Measurements from ENCODE around the gene EMP1.

EMP1 gene, protein sequence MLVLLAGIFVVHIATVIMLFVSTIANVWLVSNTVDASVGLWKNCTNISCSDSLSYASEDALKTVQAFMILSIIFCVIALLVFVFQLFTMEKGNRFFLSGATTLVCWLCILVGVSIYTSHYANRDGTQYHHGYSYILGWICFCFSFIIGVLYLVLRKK

DNA sequence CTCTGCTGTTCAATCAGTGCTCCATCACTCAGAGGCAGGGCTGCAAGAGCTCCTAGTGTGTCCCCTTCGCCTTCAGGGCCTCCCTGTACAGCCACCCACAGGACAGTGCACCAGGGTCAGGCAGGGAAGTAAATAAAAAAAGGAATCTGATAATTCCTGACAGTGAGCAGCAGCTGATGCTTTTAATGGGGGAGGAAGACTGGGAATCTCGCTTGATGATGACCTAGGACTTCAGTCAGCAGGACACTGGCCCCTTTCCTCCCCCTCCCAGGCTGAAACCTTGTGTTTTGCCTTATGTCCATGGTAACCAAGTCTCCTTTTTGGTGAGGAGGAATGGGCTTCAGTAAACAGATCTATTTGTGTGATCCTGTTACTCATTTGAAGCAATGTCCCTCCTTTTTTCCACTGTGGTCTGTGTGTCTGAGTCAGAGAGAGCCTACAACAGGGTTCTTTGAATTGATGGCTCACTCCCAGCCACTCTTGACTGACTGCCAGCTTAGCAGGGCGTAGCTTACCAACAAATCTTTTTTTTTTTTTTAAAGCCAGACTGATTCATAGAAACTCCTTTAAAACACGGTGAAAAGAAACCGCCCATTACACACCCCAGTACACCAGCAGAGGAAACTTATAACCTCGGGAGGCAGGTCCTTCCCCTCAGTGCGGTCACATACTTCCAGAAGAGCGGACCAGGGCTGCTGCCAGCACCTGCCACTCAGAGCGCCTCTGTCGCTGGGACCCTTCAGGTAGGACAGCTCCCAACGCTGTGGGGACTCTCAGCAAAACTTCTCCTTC, at the start of gene EMP1:
EMP1 (plus strand) TSS at position 597 of the 792 bp plus-strand sequence. CDS start 14,785 bp downstream, outside the sequence.
- FAIRE-seq = peak; percentile 98

DNA sequence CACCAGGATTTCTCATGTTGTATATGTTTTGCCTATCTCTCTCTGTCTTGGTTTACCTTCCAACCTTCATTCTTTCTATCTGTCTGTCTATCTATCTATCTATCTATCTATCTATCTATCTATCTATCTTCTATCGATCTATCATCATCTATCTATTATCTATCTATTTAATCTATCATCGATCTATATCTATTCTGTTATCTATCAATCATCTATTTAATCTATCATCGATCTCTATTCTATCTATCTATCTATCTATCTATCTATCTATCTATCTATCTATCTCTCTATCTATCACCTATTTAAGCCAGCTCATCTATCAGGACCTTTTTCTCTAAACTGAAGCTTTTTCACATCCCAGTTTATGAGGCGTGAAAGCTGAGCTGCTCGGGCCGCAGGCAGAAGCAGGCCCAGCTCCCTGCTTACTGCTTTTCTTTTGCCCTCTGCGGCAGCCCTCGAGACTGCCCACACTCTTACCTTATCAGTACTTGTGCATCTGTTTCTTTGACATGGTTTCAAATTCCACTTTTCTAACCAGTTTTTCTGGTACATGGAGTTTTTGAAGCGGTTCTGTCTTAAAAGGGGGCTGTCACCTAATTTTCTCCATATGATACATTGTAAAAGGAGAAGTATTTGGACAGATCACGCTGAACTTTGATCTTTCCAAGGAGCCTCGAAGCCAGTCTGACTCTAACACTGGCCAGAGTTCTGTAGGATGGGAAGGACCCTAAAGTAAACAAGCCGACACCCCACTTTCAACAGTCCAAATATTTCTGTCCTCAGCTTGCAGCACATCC, 48.6 kb upstream of the EMP1 start:
- no peak for FAIRE-seq

DNA sequence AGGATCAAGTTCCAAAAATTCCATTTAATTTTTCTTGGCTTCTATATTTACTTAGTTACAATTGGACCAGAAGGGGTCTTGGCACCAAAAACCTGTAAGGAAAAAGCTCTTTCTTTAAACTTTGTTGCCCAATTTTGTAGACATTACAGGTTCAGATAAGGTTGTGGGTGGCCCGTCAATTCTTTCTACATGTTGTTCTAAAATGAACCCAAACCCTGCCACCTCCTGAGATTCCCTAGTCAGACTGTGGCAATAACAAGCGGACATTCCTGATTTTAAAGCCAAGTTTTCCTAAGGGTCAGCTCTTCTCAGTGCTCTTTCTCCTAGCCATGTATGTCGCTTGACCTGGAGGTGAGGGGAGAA, 48.1 kb upstream of the EMP1 start:
- FAIRE-seq = no peak

DNA sequence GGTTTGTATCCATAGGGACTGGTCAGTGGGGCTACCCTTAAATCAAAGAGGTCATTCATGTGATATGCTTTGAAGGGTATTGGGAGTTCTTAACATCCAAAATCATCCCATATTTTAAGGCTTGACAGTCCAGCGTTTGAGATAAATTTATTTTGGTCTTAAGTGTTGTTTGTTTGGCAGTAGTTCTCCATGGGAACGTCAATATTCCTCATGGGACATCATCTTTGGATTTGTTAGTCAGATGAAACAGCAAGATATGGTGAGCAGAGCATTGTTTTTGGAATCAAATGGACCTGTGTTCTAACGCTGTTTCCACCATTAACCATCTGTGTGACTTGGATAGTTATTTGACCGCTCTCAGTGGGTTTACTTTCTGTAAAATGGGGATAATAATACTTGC, 47.1 kb upstream of the EMP1 start:
- no peak for FAIRE-seq

DNA sequence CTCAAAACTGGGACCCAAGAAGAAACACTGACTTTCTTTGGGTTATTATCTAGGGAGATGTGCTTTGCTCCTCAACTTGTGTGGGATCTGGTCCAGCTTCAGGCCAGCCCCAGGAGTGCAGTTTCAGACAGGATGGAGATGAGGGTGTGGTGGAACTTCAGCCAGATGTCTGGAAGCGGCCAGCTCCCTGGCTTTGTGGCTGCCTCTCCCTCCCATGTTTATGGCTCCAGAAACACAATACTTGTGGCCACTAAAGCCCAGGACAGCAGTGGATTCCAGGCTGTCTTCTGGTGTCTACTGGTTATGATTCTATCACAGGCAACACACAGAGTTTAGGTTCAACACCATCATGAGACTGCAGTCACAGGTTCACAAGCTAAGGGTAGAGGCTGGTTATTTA, 44.2 kb upstream of the EMP1 start:
- no peak for FAIRE-seq

DNA sequence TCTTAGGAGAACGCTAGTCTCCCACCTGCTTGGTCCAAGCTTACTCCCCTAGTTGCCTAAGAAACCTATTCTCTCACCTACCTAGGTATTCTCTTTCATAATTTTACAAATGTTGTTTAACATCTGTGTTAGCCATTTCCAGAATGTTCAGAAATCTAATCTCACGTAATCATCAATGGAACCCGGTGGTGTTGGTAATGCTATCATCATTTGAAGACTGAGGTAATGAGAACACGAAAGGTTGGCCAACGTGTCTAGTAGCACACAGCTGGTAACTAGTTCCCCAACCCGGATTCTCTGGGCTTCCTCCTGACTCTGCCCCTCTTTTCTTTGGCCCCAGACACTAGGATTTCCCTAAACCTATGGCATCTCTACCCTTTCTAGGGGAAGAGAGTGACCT, 43.8 kb upstream of the EMP1 start:
- FAIRE-seq = no peak

DNA sequence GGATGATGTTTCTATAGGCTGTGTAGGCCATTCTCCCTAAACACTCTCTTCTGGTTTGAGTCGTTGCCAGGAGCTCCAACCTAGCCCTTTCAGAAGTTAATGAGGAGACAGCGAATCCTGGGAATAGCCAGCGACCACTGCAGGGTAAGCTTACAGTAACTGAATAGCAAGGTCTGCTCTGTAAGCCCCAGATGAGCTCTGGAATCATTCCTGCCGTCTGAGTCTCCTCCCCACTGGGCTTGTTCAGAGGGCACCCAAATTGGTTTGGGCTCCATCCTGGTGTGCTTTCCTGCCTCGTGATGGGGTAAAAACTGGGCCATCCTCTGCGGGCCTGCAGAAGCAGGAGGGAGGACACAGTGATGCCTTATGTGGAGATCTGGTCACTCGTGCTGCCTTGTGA, 43.3 kb upstream of the EMP1 start:
- FAIRE-seq = no peak

DNA sequence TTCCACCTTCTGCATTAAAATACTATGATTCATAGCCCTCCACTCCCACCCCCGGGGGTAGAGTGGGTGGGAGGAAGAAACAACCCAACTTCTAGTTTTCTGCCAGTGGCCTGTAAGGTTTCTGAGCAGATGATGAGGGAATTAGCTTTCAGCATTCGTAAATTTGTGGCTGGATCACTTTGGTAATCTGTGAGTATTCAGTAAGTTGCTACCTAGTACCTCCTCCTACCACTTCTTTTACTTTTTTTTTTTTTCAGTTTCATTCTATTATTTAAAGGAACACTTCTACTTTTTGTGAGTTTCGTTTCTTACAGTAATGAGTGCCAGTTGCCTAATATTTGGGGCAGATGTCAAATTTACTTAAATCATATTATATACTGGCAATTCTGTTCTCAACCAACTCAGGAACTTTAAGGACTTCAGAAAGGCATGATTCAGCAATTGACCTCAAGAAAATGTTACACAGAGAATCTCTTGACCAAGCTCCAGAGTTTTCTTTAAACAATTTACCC, 42.4 kb upstream of the EMP1 start:
- no peak for FAIRE-seq

DNA sequence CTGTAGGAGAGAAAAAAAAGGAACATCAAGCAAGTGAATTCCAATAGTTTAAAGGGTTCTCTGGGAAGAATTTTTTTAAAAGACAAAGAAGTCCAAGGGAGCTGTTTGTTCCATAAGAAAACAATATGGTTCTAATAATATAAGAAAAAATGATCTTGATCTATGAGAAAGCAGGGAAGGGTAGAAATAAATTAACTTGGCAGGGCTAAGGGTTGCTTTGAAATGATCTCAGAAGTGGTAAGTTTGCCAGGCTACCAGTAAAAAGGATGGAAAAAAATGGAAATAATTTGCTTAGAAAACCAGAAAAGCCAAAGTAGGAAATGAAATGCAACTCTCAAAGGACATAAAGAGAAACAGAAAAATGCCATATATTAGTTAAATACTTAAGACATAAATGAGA, 41.7 kb upstream of the EMP1 start:
- FAIRE-seq = no peak

DNA sequence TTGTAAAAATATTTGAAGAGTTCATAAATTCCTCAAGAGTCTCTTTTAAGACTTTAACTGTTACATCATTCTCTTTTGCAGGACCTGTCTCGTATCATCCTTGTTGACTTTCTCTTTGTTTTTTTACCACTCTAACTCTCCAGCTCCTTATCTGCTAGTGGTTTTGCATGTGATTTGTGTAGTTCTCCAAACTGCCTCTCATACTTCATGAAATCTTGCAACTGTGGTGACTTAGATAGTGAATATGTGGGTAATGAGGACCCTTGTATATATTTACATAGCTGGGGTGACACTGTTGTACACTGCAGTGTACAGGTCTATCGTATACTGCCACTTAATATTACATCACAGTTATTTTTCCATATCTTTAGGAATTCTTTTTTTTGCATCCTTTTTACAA, 40.2 kb upstream of the EMP1 start:
- FAIRE-seq = no peak

DNA sequence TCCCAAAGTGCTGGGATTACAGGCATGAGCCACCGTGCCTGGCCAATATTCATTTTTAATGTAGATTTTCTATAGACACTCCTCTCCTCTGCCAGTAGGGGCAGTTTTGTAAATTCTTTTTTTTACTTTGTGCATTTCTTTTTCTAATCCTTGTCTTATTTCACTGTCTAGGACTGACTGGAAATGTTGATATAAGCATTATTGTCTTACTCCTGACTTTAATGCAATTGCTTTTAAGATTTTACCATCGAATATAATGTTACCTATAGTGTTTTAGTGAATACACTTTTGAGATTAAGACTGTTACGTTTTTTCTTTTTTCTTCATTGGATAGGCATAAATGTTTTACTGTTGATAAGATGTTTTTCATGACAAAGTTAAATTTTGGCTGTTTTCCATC, 35.4 kb upstream of the EMP1 start:
- no peak for FAIRE-seq

DNA sequence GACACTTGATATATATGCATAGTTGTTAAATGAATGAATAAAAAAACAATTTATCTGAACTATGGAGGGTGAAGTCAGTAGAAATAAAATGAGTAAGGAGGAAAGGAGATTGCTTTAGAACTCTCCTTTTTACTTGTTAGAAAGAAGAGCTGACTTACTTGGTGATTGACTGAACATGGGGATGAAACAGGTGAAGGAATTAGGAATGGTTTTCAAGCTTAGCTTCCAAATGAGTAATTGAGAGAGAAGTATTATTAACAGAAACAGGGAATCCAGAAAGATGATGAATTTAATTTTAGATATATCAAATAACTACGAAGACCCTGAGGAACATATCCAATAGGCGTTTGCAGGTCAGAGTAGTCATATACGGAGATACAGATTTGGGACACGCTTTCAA, 33.6 kb upstream of the EMP1 start:
- no peak for FAIRE-seq

DNA sequence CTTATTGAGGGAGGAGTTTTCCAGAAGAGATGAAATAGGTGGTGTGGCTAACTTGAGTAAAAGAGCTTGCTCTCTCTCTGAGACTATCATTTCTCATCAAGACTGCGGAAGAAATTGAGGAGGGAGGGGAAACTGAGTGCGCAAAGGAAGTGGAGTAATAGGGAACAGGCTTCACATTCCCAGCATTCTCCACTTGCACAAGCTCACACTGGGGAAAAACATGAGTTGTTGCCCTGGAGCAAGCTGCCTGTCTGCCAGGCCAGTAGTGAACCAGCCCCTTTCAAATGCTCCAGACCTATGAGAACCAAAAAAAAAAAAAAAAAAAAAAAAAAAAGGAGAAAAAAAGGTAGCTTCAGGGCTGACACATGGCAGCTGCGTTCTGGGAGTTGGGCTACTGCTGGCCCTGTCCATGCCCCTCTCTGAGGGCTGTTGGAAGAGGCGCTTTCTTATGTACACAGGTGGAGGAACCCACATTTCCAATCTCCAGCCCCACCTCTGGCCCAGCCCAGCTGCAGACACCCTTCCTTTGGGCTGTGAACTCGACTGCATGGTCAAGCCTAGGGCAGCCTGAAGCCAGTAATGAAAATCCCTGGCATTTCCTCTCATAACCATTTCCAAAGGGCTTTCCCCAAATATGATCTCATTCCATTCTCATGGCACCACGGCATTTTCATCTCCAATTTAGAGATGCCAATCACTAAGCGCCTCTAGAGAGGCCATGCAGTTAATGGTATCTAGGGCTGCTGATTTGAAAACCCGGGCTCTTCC, 32.5 kb upstream of the EMP1 start:
- FAIRE-seq = no peak

DNA sequence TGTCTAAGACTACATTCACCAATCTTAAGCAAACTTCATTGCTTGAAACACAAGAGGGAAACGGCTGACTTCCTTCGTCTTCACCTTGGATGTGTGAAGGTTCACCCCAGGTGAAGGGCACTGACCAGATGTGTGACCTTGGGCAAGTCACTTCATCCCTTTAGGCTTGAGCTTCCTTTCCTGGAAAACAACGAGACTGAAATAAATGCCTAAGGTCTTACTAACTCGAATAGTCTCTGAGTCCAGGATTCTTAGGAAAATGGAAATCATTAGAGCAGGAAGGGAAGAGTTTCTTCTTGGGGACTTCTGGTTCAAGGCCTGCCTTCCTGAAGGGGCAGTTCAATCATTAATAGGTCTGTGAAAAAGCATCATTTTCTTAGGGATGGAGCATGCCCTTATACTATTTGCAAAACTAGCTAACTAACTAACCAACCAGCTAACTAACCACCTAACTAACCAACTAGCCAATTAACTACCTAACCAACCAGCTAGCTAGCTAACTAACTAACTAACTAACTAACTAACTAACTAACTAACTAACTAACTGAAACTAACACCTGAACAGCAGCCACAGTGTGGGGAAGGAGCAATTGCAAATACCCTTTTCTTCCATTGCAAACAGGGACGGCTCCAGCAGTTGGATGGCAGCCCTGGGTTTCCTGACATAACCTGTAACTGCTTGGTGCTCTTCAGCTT, 31.5 kb upstream of the EMP1 start:
- no peak for FAIRE-seq

DNA sequence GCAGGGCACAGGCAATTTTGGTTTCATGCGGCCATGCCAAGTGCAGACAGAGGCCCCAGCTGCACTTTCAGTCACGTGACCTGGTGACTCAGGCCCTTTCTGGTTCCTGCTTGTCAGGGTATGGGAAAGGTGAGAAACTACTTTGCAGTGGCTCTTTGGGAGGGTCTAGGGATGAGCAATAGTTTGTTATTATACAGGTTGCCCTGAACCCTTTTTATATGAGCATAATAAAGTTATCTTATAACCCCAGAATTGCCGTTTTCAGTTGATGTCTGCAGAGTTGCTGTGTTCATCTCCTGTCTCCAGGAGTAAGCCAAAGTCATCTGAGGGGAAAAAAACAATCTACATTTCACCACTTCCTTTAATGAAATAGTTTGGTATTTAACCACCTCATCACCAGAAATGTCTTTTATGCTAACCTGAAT, 30.9 kb upstream of the EMP1 start:
- FAIRE-seq = no peak

DNA sequence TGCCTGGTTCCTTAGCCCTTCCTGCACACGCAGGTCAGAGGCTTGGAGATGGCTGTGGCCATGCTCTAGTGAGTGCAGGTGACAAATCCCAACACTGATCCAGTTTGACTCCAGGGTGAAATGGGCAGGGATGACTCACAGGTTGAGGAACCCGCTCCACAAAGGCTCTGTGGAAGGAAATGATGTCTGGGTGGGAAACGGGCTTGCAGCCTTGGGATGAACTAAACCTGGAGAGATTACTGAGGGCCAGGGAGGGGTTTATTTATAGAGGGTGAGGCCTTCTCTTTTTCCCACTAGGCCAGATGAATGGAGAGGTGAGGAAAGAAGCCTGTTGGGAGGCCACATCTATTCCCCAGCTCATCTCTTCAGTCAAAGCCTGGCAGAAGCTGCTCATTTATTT, 29.3 kb upstream of the EMP1 start:
- FAIRE-seq = no peak

DNA sequence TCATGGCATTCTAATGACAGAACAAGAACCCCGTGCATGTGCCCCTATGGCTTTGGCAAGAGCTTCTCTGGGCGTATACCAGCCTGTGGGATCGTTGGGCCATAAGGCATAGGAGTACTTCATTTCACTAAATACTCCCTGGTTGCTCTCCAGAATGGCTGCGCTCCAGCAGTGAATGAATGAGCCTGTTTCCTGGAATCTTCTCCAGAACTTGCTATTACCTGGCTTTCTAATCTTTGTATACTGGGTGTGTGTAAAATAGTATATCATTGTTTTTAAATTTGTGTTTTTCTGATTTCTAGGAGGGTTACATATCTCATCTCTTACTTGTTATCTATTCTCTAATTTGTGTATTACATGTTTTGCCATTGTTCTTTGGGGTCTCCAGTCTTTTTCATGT, 28.6 kb upstream of the EMP1 start:
- no peak for FAIRE-seq

DNA sequence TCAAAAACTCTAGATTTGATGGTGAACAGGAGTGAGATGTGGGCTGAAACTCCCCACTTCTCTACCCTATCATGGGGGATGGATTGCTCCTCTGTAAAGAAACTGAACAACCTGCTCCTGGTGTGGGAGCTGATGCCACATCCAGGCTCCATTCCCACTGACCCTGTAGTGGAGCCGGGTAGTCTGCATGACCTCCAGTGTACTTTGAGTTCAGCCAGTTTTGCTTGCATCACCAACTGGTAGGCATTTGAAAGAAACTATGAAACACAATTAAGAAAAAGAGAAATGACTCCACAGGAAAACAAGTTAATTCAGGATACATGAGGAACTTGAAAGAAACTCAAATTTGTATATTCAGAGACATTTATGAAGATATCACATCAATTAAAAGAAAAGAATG, 27.3 kb upstream of the EMP1 start:
- FAIRE-seq = no peak

DNA sequence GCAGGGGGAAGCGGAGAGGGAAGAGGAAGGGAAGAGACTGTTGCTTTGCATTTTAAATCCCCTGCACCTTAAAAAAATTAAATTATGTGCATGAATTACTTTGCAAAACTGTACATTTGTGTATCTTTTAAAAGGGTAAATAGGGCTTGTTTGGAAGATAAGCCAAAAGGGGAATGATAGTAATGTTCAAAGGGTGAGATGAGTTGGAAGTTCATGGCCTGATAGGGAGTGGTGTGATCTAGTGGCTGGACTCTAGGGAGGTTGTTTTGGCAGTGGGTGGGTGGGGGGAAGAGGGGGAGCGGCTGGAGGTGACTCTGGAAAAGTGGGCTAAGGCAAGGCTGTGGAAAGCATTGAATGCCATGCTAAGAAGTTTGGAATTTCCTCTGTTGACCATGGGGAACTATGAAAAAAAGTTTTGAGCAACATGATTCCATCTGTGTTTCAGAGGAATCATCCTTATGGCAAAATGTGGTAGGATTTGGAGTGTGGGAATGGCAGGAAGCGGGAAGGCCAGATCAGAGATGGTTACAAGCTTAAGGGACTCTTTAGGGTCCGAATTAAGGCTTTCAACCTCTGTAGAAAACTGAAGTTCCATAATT, 25.5 kb upstream of the EMP1 start:
- no peak for FAIRE-seq

DNA sequence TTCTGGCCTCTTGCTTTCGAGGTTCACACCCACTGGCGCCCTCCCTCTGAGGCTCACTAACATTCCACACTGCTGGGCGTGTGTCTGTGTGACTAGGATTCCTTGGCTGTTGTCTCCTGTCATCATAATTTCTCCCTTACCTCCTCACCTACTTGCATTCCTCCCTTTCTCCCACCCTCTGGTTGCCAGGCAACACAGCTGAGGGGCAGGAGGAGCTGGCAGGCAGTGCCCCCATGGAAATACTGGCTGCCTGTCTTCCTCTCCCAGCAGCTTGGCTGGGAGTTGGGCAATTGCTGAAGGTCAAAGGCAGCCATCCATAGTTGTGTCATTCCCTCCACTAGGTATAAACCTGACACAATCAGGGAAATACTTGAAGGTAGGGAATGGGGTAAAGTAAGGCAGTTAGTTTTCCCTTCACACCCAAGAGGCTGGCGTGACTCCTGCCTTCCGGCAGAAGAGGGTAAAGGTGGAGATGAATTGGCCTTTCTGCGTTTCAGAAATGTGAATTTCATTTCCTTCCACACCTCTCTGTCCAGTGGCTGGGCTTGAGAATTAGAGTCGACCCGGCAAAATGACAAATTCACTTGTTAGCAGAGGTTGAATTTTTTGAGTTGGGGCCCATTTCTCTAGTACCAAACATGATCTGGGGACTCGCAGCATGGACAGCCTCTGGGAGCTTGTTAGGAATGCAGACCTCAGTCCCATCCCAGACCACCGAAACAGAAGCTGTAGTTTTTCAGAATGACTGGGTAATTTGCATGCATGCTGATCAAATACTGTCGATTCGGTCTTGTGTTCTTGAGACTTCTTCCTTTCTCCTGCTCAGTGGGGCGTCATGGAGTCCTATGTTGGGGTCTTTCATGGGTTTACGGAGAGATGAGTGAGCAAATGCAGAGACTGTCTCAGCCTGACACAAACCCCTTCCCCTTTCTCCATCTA, 24.3 kb upstream of the EMP1 start:
- FAIRE-seq = no peak

Measured in TTC549 (cell line).